Measurements from ENCODE around the gene MT1X. TPM values are rescaled to one million over a fixed set of nuclear protein-coding genes. Genes with fewer than 3 reads are reported as not detected.

The MT1X gene
- total and polyA plus RNA-seq, 2 experiments from 2014 or later, result 39.8 to 127 TPM

GRCh38 chr16:56649271-56649670 is 33.0 kb upstream of the MT1X start:
- no peak for DNase-seq (ENCODE audit: low spot score)
- H3K27me3 ChIP-seq, result peaks cover 71% of the 10 kb centered on the region
- 79% methylated on average over 2 of the region's 2 CpGs for WGBS (ENCODE audit: low lambda C conversion rate, missing lambda C conversion rate)

DNA sequence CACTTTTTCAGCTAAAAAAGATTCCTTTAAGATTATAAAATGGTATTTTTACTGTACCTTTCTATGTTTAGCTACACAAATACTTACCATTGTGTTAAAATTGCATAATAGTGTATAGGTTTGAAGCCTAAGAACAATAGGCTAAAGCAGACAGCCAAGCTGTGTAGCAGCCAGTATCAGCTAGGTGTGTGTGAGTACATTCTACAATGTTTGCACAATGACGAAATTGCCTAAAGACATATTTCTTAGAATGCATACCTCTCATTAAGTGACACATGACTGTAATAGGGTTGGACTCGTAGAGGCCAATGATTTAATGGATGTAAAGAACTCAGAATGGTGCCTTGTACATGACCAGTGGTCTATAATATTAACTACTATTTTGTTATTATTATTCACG is 32.5 kb upstream of the MT1X start:
- Histone ChIP-seq H3K27me3 (peaks cover 67% of the 10 kb centered on the region), H4K20me1 (ENCODE audit: insufficient read depth, poor library complexity, severe bottlenecking) (no peaks in the 10 kb centered on the region), H3K36me3 (replicated peaks; ENCODE audit: insufficient read depth, low read depth) (no peaks in the 10 kb centered on the region), H2AFZ (no peak overlapping the region), H3K4me2 (no peak overlapping the region), H3K4me1 (ENCODE audit: insufficient read depth) (no peaks in the 10 kb centered on the region), H3K9me3 (ENCODE audit: low read depth) (no peaks in the 10 kb centered on the region), H3K79me2 (no peaks in the 10 kb centered on the region), H3K27ac (no peak overlapping the region), H3K9me2 (replicated peaks; ENCODE audit: insufficient read depth) (no peaks in the 10 kb centered on the region), H3K4me3 (no peak overlapping the region)
- 63% methylated on average over 3 of the region's 3 CpGs for WGBS (ENCODE audit: low lambda C conversion rate, missing lambda C conversion rate)
- no peak for DNase-seq (ENCODE audit: low spot score)
- TF ChIP-seq EZH2 (IDR thresholded peaks at IDR 0.05; ENCODE audit: borderline replicate concordance) (no peak), EZH2phosphoT487 (IDR thresholded peaks at IDR 0.05; ENCODE audit: low read depth, severe bottlenecking, unreplicated experiment) (no peak)
- TF ChIP-seq, protein P1, sequence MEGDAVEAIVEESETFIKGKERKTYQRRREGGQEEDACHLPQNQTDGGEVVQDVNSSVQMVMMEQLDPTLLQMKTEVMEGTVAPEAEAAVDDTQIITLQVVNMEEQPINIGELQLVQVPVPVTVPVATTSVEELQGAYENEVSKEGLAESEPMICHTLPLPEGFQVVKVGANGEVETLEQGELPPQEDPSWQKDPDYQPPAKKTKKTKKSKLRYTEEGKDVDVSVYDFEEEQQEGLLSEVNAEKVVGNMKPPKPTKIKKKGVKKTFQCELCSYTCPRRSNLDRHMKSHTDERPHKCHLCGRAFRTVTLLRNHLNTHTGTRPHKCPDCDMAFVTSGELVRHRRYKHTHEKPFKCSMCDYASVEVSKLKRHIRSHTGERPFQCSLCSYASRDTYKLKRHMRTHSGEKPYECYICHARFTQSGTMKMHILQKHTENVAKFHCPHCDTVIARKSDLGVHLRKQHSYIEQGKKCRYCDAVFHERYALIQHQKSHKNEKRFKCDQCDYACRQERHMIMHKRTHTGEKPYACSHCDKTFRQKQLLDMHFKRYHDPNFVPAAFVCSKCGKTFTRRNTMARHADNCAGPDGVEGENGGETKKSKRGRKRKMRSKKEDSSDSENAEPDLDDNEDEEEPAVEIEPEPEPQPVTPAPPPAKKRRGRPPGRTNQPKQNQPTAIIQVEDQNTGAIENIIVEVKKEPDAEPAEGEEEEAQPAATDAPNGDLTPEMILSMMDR (IDR thresholded peaks at IDR 0.05; ENCODE audit: poor library complexity), result no peak

More at GRCh38 chr16:56649271-56649670, 33.0 kb upstream of the MT1X start:
- H2AFZ ChIP-seq, result no peak overlapping the region
- no peak overlapping the region for H3K27ac ChIP-seq
- no peak overlapping the region for H3K4me3 ChIP-seq
- no peak overlapping the region for H3K4me2 ChIP-seq
- no peaks in the 10 kb centered on the region for H3K9me2 ChIP-seq (replicated peaks; ENCODE audit: insufficient read depth)
- no peaks in the 10 kb centered on the region for H3K9me3 ChIP-seq (ENCODE audit: low read depth)
- no peaks in the 10 kb centered on the region for H3K36me3 ChIP-seq (replicated peaks; ENCODE audit: insufficient read depth, low read depth)
- H3K79me2 ChIP-seq, result no peaks in the 10 kb centered on the region
- H3K4me1 ChIP-seq (ENCODE audit: insufficient read depth), result no peaks in the 10 kb centered on the region
- TF ChIP-seq EZH2 (IDR thresholded peaks at IDR 0.05; ENCODE audit: borderline replicate concordance) (no peak), EZH2phosphoT487 (IDR thresholded peaks at IDR 0.05; ENCODE audit: low read depth, severe bottlenecking, unreplicated experiment) (no peak)
- TF ChIP-seq, protein P1 (IDR thresholded peaks at IDR 0.05; ENCODE audit: poor library complexity), result no peak
- H4K20me1 ChIP-seq (ENCODE audit: insufficient read depth, poor library complexity, severe bottlenecking), result no peaks in the 10 kb centered on the region

- no peak within 1 kb of the TSS for H2AFZ ChIP-seq
- no peak within 1 kb of the TSS for H3K4me2 ChIP-seq
- no peaks in the 10 kb centered on the region for H3K79me2 ChIP-seq
- H3K9me3 ChIP-seq (ENCODE audit: low read depth), result no peaks in the 10 kb centered on the region
- no peak within 1 kb of the TSS for H3K4me3 ChIP-seq
- 75% methylated on average over 7 of the region's 7 CpGs for WGBS (ENCODE audit: low lambda C conversion rate, missing lambda C conversion rate)
- H3K9me2 ChIP-seq (replicated peaks; ENCODE audit: insufficient read depth), result no peaks in the 10 kb centered on the region
- no peak for DNase-seq (ENCODE audit: low spot score)
- H3K36me3 ChIP-seq (replicated peaks; ENCODE audit: insufficient read depth, low read depth), result no peaks in the 10 kb centered on the region
- no peak within 1 kb of the TSS for H3K27ac ChIP-seq
- TF ChIP-seq EZH2phosphoT487 (IDR thresholded peaks at IDR 0.05; ENCODE audit: low read depth, severe bottlenecking, unreplicated experiment) (no peak), EZH2 (IDR thresholded peaks at IDR 0.05; ENCODE audit: borderline replicate concordance) (no peak)
- TF ChIP-seq, protein P1 (IDR thresholded peaks at IDR 0.05; ENCODE audit: poor library complexity), result no peak
- peaks cover 50% of the 10 kb centered on the region for H3K27me3 ChIP-seq
- no peaks in the 10 kb centered on the region for H4K20me1 ChIP-seq (ENCODE audit: insufficient read depth, poor library complexity, severe bottlenecking)
- no peaks in the 10 kb centered on the region for H3K4me1 ChIP-seq (ENCODE audit: insufficient read depth)
Measured at GRCh38 chr16:56651586-56651985, 30.7 kb upstream of the MT1X start, which contains the start of gene MT1B. MT1B (plus strand) TSS chr16:56651886; CDS start chr16:56651954, 68 bp downstream.

Data from hepatocyte (in vitro differentiated cells).